C4-2B (cell line): ENCODE measurements around the gene LIPT2.

Experiments used
- H3K27ac ChIP-seq: fragments of 450-650 bp; 2 replicates; pipeline ENCODE4 v1.5.1; 2017
- ZFX ChIP-seq: fragments of 450-650 bp; IDR thresholded peaks from 2 replicates; pipeline ENCODE4 v1.6.1; 2017
- TF ChIP-seq, protein P1 (sequence below): fragments of 450-650 bp; conservative IDR thresholded peaks from 2 replicates; pipeline ENCODE4 v1.5.1; 2017; ENCODE audit warnings: mild to moderate bottlenecking

The LIPT2 gene

DNA sequence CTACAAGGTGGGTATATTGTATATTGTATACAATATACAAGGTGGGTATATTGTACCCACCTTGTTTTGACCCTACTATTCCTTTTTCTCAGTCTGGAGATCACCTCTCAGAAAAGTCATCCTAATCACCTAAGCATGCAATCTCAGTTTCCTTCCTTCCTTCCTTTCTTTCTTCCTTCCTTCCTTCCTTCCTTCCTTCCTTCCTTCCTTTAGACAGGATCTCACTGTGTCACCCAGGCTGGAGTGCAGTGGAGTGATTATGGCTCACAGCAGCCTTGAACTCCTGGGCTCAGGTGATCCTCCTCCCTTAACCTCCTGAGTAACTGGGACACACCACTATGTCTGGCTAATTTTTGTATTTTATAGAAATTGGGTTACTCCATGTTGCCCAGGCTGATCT, 25.0 kb downstream of the LIPT2 start:
- TF ChIP-seq, protein P1, sequence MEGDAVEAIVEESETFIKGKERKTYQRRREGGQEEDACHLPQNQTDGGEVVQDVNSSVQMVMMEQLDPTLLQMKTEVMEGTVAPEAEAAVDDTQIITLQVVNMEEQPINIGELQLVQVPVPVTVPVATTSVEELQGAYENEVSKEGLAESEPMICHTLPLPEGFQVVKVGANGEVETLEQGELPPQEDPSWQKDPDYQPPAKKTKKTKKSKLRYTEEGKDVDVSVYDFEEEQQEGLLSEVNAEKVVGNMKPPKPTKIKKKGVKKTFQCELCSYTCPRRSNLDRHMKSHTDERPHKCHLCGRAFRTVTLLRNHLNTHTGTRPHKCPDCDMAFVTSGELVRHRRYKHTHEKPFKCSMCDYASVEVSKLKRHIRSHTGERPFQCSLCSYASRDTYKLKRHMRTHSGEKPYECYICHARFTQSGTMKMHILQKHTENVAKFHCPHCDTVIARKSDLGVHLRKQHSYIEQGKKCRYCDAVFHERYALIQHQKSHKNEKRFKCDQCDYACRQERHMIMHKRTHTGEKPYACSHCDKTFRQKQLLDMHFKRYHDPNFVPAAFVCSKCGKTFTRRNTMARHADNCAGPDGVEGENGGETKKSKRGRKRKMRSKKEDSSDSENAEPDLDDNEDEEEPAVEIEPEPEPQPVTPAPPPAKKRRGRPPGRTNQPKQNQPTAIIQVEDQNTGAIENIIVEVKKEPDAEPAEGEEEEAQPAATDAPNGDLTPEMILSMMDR: no peak
- no peak for TF ChIP-seq ZFX
- no peak overlapping the region for H3K27ac ChIP-seq

DNA sequence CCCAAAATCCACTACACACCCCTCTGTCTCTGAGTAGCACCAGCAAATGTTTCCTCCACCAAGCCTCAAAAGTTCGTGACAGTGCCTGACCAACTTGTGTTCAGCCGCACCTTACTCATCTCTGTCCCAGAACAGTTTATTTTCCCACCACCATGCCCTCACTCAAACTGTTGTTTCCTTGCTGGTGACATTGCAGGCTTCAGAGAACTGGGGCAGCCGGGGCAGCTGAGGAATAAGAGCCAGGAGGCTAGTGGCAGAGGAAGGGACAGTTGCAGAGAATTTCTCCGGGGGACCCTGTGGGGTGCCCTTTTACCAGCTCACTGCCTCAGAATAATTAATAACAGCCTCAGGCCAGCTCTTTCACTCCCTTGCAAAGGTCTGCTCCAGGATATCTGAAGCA, 25.5 kb downstream of the LIPT2 start:
- no peak for TF ChIP-seq ZFX
- TF ChIP-seq, protein P1: no peak
- H3K27ac ChIP-seq: no peak overlapping the region

DNA sequence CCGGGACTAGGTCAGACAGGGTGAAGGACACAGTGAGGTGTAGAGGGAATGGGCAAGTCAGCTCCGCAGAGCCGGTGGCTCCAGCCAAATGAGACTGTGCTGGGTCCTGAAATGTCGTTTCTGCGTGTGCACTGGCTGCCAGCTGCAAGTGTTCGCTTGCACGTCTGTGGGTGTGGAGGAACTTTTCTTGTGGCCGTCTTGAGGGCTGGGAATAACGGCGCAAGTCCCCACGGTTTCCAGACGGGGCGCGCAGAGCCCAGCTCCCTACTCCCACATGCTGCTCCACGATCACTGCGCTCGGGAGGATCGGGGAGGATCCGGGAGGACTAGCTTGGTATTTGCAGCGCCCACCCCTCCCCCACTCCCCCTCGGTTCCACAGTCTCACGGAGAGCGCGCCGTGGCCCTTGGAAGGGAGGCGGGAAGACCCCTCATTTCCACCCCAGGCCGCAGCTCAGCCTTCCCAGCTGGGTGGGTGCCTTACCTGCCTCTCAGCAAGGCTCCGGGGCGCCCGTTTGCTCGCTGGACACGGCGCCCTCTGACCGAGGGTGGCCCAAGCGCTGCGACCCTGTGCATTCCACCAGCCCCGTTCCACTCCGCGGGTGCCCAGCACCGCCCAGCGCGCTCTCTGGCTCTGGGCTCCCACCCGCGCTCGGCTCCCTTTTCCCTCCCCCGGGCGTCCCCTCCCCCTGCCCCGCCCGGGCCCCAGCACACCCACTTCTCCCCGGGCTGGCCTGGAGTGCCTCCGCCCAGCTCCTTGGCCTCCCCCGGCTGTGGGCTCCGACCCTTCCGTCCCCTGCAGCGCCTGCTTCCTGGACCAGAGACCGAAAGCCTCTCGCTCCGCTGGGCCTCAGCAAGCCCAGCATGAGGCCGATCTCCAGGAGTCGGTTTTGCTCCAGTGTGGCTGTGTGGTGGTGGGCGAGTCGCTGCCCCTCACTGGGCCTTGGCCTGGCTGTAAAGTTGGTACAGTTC, 26.3 kb downstream of the LIPT2 start, which contains the start of gene KCNE3:
Gene KCNE3, minus strand, starts transcription at position 634 of the 970 bp plus-strand sequence. CDS start 9,986 bp downstream, outside the sequence.
- no peak within 1 kb of the TSS for H3K27ac ChIP-seq
- no peak for TF ChIP-seq ZFX
- TF ChIP-seq, protein P1: no peak

DNA sequence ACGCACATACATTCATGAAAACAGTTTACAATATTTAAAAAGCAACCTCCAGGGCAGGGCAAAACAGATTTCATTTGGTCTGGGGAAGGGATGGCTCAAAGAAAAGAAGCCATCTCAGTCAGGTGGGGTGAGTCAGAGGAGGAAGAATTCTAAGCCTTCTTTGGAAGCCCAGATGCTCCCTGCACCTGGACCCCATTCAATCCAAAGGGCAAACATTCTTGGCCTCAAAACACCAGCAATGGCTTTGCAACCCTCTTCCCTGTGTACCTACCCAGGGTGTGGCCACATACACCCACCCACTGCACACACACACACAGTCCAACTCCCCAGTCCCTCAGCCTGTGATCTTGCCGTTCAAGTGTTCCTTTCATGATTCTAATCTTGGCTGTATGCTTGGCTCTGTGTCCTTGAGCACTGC, 28.2 kb downstream of the LIPT2 start:
- no peak overlapping the region for H3K27ac ChIP-seq
- TF ChIP-seq, protein P1: no peak
- no peak for TF ChIP-seq ZFX

DNA sequence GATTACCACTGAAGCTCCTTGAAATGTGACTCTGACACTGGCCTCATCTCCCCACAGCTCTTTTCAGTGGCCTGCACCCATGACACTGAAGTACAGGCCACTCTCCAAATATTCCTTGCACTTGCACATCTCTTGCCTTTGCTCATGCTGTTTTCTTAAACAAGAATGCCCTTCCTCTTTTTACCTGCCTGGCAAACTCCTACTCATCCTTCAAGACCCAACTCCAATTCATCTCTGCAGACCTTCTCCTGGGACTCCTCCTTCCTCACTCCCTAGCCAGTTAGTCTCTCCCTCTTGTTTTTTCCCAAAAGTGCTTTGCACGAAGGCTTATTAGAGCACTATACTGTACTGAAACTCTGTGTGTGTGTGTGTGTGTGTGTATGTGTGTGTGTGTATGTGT, 28.8 kb downstream of the LIPT2 start:
- TF ChIP-seq, protein P1: no peak
- TF ChIP-seq ZFX: no peak
- H3K27ac ChIP-seq: no peak overlapping the region

DNA sequence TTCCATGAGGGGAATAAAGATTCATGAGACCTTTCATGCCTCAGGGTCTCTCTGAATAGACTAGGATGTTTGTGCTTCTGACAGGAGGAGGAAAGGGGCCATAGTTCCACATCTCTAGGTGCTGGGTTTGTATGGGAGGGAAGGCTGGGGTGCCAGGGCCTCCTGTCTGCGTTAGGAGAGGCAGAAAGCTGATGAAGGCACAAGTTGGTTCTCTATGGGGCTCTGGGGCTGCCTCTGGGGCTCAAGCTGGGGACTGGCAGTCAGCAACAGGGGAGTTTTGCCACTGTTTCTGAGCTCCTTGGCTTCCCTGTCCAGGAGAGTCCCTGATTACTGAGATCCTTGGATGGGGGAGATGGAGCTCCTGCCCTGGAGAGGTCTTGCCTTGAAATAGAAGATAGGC, 30.3 kb downstream of the LIPT2 start:
- no peak for TF ChIP-seq ZFX
- TF ChIP-seq, protein P1: no peak
- no peak overlapping the region for H3K27ac ChIP-seq

DNA sequence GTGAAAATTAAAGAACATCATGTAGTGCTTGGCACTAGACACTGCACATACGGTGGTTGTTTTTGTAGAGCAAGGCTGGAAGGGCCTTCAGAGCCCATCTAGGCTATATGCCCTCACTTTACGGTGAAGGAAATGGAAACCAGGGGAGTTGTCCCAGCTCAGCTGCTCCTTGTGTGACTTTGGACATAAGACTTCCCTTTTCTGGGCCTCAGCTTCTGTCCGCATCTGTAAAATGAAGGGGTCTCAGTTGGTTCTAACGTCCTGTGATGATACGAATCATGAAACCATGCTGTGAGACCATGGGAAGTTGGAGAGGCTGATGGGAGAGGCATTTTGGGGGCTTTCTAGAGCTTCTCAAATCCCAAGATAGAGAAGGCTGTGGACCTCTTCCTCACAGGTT, 30.9 kb downstream of the LIPT2 start:
- TF ChIP-seq, protein P1: no peak
- TF ChIP-seq ZFX: no peak
- no peak overlapping the region for H3K27ac ChIP-seq
